Activated CD8-positive, alpha-beta memory T cell treated with anti-CD3 and anti-CD28 coated beads, Interleukin-2, amount 50 U/mL, for 4 hours (primary cell): ENCODE results near the gene LCP1.
"Not testable (repeated sequence)": the region's sequence is repeated elsewhere in the genome, so short reads cannot be mapped to it uniquely, and the experiment has no call there.

ENCODE experiments used
- DNase-seq: peaks from one replicate; pipeline ENCODE4 v3.0.0-alpha.2; 2020

Gene LCP1, protein sequence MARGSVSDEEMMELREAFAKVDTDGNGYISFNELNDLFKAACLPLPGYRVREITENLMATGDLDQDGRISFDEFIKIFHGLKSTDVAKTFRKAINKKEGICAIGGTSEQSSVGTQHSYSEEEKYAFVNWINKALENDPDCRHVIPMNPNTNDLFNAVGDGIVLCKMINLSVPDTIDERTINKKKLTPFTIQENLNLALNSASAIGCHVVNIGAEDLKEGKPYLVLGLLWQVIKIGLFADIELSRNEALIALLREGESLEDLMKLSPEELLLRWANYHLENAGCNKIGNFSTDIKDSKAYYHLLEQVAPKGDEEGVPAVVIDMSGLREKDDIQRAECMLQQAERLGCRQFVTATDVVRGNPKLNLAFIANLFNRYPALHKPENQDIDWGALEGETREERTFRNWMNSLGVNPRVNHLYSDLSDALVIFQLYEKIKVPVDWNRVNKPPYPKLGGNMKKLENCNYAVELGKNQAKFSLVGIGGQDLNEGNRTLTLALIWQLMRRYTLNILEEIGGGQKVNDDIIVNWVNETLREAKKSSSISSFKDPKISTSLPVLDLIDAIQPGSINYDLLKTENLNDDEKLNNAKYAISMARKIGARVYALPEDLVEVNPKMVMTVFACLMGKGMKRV

GRCh38 chr13:46181840-46182490, at the start of gene LCP1:
LCP1 (minus strand) TSS chr13:46182177; CDS start chr13:46159662, 22,515 bp downstream.
- peak; percentile 69 for DNase-seq

- DNase-seq = no peak
Measured at GRCh38 chr13:46229251-46229650, 47.3 kb upstream of the LCP1 start.

DNA sequence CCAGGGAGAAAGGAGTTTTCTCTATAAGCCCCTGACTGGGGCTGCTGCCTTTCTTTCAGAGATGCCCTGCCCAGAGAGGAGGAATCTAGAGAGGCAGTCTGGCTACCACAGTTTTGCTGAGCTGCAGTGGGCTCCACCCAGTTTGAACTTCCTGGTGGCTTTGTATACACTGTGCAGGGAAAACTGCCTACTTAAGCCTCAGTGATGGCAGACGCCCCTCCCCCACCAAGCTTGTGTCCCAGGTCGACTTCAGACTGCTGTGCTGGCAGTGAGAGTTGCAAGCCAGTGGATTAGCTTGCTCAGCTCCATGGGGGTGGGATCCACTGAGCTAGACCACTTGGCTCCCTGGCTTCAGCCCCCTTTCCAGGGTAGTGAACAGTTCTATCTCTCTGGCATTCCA, 38.3 kb upstream of the LCP1 start:
- DNase-seq = not testable (repeated sequence)

- DNase-seq = not testable (repeated sequence)
Measured at GRCh38 chr13:46214741-46215140, 32.8 kb upstream of the LCP1 start.

DNA sequence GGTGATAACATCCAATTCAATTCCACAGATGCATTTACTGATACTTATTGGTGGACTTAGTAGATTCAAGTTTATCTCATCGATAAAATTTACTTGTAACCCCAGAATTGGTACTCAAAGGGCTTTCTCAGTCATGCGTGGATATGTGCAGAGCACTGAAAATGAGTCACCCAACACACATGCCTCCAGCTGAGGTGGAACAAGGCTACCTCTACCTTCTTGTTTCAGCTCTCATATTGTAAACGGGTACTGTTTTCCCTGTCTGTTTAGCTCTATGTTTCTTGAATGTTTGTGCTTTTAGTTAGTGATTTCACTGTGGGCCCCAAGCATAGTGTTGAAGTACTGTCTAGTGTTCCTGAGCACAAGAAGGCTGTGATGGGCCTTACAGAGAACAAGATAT, 31.3 kb upstream of the LCP1 start:
- no peak for DNase-seq

DNA sequence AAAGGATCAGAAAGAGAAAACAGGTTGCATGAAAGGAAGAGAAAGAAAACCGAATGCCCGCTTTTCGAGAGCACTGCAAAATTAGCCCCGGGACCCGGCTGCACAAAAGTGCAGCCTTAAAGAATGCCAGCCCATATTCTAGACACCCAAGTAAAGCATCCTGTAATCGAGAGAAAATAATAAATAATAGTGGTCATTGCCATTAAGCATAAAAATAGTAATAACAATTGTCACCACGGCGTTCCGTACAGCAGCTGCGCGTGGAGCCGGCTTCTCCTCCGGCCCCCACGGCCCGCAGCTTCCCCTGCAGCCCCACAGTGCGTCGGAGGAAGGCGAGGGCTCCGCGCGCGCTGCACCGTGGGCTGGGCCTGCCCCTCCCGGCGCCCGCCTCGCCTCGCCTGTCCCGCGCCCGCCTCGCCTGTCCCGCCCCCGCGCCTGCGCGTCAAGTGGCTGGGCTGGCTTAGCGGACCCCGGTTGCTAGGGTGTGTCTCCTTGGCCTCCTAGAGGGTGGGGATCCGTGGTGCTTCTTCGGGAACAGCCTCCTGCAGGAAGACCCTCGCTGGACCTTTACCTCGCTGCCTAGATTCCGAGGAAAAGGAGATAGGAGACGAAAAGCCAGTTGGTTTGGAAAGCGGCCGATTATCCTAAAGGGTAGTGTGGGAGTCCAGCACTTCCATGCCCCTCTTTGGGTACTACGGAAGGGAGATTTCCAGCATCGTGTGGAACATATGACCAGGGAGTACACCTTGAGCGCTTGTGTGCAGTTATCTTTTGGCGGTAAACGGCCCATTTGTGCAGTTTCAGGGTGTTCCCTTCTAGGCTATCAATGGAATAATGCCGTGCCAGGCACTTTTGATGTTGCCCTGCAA, 29.7 kb upstream of the LCP1 start, which contains the start of gene LRRC63:
TSS of gene LRRC63 (plus strand) at position 446 of the 869 bp plus-strand sequence. CDS start 1,107 bp downstream, outside the sequence.
- peak; percentile 83 for DNase-seq

GRCh38 chr13:46211116-46211482, 29.1 kb upstream of the LCP1 start:
- peak; percentile 33 for DNase-seq

GRCh38 chr13:46210362-46211083, 28.5 kb upstream of the LCP1 start:
- DNase-seq = no peak

DNA sequence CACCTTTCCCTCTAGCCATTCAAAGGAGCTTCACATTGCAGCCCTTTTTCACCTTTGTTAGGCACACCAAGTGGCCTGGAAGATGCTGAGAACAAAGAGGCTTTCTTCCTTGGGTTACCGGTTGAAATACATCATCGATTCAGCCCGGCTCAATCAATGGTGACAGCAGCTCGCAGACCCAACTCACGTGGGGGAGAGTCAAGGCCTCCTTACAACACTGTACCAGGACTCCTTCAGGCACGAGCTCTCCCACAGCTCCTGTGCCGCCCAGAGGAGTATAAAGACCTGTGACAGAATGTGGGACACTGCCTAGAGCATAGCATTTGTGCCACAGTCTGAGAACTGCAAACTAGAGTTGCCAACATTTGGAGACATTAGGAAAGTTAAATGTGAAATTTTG, 25.9 kb upstream of the LCP1 start:
- DNase-seq = no peak

DNA sequence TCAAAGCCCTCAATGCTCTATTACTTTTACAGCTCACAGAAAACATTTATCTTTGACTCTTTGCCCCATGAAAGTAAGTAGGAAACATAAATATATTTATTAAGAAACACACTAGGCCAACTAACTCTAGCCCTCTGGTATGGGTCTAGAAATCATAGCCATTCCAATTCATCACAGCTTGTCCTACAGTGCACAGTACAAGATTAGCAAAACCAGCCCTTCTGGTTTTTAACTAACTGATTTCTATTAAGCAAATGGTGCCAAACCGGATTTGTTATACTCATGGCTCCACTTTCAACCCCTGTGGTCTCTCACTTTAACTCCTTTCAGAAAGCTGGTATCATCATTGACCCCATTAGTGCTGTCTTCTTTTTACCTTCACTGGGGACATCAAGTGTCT, 24.2 kb upstream of the LCP1 start:
- no peak for DNase-seq

- no peak for DNase-seq
Measured at GRCh38 chr13:46202966-46203365, 21.0 kb upstream of the LCP1 start.

DNA sequence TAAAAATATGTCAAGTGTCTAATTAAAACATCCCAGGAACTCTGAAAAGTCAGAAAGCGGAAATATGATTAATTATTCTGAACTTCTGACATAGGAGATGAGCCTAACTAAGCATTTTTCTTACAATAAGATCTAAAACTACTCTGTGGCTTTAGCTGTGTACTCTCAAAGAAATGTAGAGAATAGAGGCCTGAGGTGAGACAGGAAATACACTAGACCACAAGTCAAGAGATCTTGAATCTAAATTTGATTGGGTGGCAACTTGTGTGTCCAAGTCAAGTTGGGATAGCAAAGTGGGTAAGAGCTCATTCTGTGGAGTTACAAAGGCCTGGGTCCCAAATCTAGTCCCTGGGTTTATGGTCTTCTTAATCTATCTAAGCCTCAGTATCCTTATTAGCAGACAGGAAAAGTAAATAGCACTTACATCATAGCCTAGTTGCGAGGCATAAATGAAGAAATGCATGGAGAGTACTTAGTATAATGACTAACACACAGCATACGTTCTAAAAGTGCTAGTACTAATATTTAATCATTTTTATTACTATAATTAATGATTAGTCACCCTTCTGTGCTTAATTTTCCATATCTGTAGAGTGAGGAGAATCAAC, 20.3 kb upstream of the LCP1 start:
- no peak for DNase-seq

DNA sequence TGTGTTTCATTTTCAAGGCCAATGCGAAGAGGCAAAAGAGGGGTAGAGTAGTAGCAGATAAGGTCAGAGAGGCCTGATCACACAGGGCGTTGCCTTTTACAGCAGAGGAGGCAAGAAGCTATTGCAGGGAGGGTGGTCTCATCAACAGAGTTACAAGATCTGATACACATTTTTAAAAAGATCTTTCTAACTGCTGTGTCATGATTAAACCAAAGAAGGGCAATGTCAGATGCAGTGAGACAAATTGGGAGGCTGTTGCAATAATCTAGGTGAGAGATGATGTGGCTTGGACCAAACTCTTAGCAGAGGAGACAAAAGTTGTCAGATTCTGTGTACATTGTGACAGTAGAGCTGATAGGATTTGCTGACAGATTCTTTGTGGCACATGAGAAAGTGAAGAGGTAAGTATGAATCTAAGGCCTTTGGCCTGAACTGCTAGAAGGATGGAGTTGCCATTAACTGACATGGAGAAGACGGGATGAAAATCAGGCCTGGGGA, 16.8 kb upstream of the LCP1 start:
- DNase-seq = no peak

DNA sequence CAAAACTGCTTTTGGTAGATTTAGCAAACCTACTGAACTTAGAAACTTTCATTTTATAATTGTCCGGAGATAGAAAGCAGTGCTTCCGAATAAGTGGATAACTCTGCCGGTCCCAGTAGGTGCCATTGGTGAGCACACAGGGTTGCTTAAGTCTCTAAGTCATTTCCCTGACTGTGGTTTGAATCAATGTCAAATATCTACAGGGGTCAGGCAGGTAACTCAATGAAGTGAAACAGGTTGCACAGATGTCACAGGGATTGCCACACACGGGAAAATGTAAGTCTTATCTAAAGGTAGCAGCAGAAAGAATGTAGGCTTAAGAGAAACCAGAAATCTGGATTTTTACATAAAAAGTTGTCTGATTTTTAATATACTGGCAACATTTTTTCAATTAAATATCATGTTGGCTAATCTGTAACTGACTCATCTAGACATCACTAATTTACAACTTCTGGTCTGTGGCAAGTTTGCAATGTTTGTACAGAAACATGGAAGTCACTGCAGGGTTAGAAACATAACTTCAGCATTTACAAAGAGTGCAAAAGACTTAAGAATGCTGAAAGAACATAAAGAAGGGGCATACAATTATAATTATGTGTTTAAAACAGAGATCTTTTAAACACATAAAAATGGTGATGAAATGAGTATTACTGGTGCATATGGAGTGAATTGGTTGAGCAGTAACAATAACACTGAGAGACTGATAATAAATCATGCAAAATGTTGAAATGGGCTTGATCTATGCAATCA, 15.5 kb upstream of the LCP1 start:
- no peak for DNase-seq

DNA sequence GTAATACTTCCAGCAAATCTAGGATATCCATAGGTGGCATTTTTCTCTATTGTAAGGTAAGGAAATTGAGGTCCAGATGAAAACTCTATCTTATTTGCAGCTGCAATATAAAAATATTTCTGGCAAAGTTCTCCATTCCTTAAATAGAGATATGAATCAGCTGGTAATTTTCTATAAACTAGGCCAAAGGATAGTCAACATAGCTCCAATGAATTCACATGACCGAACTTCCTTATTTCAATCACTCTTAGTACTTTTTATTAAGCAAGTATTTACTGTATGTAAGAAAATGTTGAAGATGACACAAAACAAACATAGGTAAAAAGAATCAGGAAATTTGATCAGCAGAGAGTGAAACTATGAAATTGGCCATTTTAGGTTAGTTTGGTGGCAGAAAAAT, 13.0 kb upstream of the LCP1 start:
- DNase-seq = no peak

- no peak for DNase-seq
Measured at GRCh38 chr13:46192412-46192811, 10.4 kb upstream of the LCP1 start.

DNA sequence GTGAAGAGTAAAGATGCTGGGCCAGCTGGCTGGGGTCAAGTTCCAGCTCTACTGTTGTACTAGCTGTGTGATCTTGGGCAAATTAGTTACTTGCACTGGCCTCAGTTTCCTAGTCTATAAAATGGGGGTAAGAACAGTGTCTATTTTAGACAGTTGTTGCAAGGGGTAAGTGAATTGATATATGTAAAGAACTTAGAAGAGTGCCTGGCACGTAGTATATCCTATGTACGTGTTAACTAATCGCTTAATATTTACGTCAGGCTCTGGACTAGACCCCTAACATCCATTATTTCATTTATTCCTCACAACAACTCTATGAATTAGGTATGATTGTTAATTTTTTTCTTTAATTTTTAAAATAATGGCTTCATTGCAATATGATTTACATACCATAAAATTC, 3.7 kb upstream of the LCP1 start:
- DNase-seq = no peak

DNA sequence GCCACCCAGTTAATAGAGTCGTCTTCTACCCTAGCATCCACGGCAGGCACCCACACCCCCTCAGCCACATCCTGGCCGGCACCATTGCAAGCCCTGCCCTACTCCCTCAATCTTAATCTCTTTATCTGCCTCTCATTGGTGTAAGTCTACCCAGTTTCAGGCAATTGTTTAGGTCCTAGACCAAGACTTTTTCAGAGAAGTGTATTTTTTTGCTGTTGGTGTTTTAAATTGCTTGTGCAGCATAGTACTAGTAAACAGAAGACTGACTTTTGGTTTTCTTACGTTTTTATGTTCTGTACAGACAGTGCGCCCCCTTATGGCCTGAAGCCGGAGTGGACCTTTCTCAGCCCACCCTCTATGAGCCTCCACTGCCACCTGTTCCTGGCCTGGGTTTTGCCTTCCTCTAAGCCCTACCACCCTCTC, 2.3 kb upstream of the LCP1 start:
- DNase-seq = peak; percentile 78

GRCh38 chr13:46183018-46183946, 1.3 kb upstream of the LCP1 start:
- DNase-seq = no peak

DNA sequence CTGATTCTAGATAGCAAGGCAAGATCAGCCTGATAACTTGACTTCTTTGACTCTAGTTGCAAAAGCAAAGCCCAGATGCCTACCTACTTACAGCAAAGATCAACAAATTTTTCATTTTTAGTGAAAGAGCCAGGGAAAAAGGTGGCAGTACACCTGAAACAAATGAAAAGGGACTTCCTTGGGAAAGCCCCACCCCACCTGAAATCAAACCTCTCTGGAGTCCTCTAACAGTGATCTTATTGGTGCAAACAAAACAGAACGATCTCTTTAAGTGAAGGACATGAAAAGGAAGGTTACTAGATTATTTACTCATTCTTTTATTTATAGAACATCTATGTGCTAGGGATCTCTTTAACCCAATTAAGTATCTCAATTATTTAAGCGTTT, 507 bp upstream of the LCP1 start:
- no peak for DNase-seq
